ENCODE measurements around the gene LBR.
"Not testable (repeated sequence)": the region's sequence is repeated elsewhere in the genome, so short reads cannot be mapped to it uniquely, and the experiment has no call there.

LBR gene

GRCh38 chr1:225406976-225407725, 20.7 kb downstream of the LBR start:
- WGBS, 2 experiments: 96 to 97% methylated on average over 8 of the region's 8 CpGs
- Histone ChIP-seq H3K27ac (ENCODE audit: insufficient read depth, low read depth, low read length, poor library complexity, severe bottlenecking) (no peak overlapping the region), H3K9me3 (ENCODE audit: control insufficient read depth, low read length) (no peaks in the 10 kb centered on the region), H3K4me1 (ENCODE audit: control insufficient read depth, insufficient read depth, low read length) (no peaks in the 10 kb centered on the region), H3K36me3 (ENCODE audit: control insufficient read depth, insufficient read depth, low read length) (peaks cover 21% of the 10 kb centered on the region), H3K4me3 (ENCODE audit: insufficient read depth, low read depth, low read length) (no peak overlapping the region), H3K27me3 (ENCODE audit: control insufficient read depth, insufficient read depth, low read length, poor library complexity, severe bottlenecking) (no peaks in the 10 kb centered on the region)

DNA sequence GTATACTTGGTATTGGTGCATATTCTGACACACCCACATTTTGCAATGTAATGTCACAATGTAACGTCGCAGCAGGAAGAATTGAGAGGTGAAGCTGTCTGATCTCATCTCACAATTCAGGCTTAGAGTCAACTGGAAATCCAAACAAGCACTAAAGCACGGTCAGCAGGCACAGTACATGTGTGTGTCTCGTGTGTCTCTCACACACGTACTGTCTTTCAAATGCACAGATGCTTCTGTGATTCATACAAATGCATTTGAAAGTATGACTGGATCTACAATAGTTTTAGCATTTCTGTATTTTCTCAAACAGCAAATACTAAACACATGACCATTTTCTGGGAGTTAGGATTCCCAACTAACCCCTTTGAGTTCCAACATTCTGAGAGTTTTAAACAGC, 26.9 kb downstream of the LBR start:
- Histone ChIP-seq H3K27ac (ENCODE audit: insufficient read depth, low read depth, low read length, poor library complexity, severe bottlenecking) (no peak overlapping the region), H3K4me3 (ENCODE audit: insufficient read depth, low read depth, low read length) (no peak overlapping the region), H3K27me3 (ENCODE audit: control insufficient read depth, insufficient read depth, low read length, poor library complexity, severe bottlenecking) (no peaks in the 10 kb centered on the region), H3K36me3 (ENCODE audit: control insufficient read depth, insufficient read depth, low read length) (peaks cover 21% of the 10 kb centered on the region), H3K9me3 (ENCODE audit: control insufficient read depth, low read length) (no peaks in the 10 kb centered on the region), H3K4me1 (ENCODE audit: control insufficient read depth, insufficient read depth, low read length) (no peaks in the 10 kb centered on the region)
- WGBS, 2 experiments: 95% methylated on average over 5 of the region's 5 CpGs

- 86 to 94% methylated on average over 2 of the region's 2 CpGs for WGBS, 2 experiments
- Histone ChIP-seq H3K4me3 (ENCODE audit: insufficient read depth, low read depth, low read length) (no peak overlapping the region), H3K9me3 (ENCODE audit: control insufficient read depth, low read length) (no peaks in the 10 kb centered on the region), H3K27ac (ENCODE audit: insufficient read depth, low read depth, low read length, poor library complexity, severe bottlenecking) (no peak overlapping the region), H3K27me3 (ENCODE audit: control insufficient read depth, insufficient read depth, low read length, poor library complexity, severe bottlenecking) (no peaks in the 10 kb centered on the region), H3K4me1 (ENCODE audit: control insufficient read depth, insufficient read depth, low read length) (no peaks in the 10 kb centered on the region), H3K36me3 (ENCODE audit: control insufficient read depth, insufficient read depth, low read length) (peaks cover 8% of the 10 kb centered on the region)
These were observed 31.5 kb downstream of the LBR start for GRCh38 chr1:225396357-225396756.

DNA sequence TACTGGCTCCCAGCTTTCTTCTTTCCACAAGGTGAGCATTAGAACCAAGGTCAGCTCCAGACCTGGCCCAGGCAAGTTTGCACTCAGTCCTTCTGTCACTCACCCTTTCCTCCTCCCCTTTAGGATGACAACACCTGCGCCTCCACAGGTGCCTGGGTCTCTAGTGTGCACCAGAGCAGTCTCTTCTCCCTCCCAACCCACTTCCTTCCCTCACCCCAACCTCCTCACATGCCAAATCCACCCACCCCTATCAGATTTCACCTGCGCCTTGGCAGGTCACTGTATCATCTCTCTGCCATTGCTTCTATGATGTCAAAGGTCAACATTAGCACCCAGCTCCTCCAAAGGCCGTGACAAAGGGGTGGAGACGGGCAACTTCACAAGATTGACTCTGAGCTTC, 38.0 kb downstream of the LBR start:
- no peak overlapping the region for H3K27ac ChIP-seq (ENCODE audit: insufficient read depth, low read depth, low read length, poor library complexity, severe bottlenecking)
- no peaks in the 10 kb centered on the region for H3K9me3 ChIP-seq (ENCODE audit: control insufficient read depth, low read length)
- H3K27me3 ChIP-seq (ENCODE audit: control insufficient read depth, insufficient read depth, low read length, poor library complexity, severe bottlenecking): no peaks in the 10 kb centered on the region
- no peak overlapping the region for H3K4me3 ChIP-seq (ENCODE audit: insufficient read depth, low read depth, low read length)
- H3K36me3 ChIP-seq (ENCODE audit: control insufficient read depth, insufficient read depth, low read length): no peaks in the 10 kb centered on the region
- WGBS, 2 experiments: 94 to 96% methylated on average over 4 of the region's 4 CpGs
- H3K4me1 ChIP-seq (ENCODE audit: control insufficient read depth, insufficient read depth, low read length): no peaks in the 10 kb centered on the region

- 95 to 96% methylated on average over 4 of the region's 4 CpGs for WGBS, 2 experiments
- no peaks in the 10 kb centered on the region for H3K27me3 ChIP-seq (ENCODE audit: control insufficient read depth, insufficient read depth, low read length, poor library complexity, severe bottlenecking)
- no peak overlapping the region for H3K4me3 ChIP-seq (ENCODE audit: insufficient read depth, low read depth, low read length)
- no peaks in the 10 kb centered on the region for H3K4me1 ChIP-seq (ENCODE audit: control insufficient read depth, insufficient read depth, low read length)
- no peak overlapping the region for H3K27ac ChIP-seq (ENCODE audit: insufficient read depth, low read depth, low read length, poor library complexity, severe bottlenecking)
- no peaks in the 10 kb centered on the region for H3K9me3 ChIP-seq (ENCODE audit: control insufficient read depth, low read length)
- H3K36me3 ChIP-seq (ENCODE audit: control insufficient read depth, insufficient read depth, low read length): no peaks in the 10 kb centered on the region
These were observed 39.5 kb downstream of the LBR start for GRCh38 chr1:225388372-225388771.

DNA sequence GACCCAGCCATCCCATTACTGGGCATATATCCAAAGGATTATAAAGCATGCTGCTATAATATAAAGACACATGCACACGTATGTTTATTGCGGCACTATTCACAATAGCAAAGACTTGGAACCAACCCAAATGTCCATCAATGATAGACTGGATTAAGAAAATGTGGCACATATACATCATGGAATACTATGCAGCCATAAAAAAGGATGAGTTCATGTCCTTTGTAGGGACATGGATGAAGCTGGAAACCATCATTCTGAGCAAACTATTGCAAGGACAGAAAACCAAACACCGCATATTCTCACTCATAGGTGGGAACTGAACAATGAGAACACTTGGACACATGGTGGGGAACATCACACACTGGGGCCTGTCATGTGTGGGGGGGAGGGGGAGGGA, 41.0 kb downstream of the LBR start:
- H3K36me3 ChIP-seq (ENCODE audit: control insufficient read depth, insufficient read depth, low read length); H3K9me3 ChIP-seq (ENCODE audit: control insufficient read depth, low read length); H3K4me3 ChIP-seq (ENCODE audit: insufficient read depth, low read depth, low read length); H3K4me1 ChIP-seq (ENCODE audit: control insufficient read depth, insufficient read depth, low read length); H3K27ac ChIP-seq (ENCODE audit: insufficient read depth, low read depth, low read length, poor library complexity, severe bottlenecking); H3K27me3 ChIP-seq (ENCODE audit: control insufficient read depth, insufficient read depth, low read length, poor library complexity, severe bottlenecking): not testable (repeated sequence)
- WGBS, 2 experiments: 94 to 100% methylated on average over 2 of the region's 3 CpGs

- 93 to 94% methylated on average over 1 of the region's 1 CpG for WGBS, 2 experiments
These were observed 47.1 kb downstream of the LBR start for GRCh38 chr1:225380691-225381090.

DNA sequence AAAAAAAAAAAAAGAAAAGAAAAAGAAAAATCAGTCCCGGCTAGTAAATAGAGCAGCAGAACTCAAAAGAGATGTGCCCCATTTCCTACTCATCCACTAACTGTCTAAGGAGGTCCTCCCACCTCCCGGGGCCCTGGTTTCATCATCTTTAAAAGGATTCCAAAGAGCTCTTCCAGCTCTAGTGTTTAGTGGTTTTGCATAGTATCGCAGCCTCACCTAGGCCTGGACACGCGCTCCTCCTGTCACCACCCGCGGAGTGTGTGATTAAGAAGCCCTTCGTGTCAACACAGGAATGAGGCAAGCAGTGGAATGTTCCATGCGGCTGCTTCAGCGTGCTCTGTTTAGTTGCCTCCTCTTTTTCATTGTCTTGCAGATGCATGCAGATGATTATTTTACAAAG, 49.0 kb downstream of the LBR start:
- no peaks in the 10 kb centered on the region for H3K9me3 ChIP-seq (ENCODE audit: control insufficient read depth, low read length)
- no peak overlapping the region for H3K4me3 ChIP-seq (ENCODE audit: insufficient read depth, low read depth, low read length)
- H3K27me3 ChIP-seq (ENCODE audit: control insufficient read depth, insufficient read depth, low read length, poor library complexity, severe bottlenecking): no peaks in the 10 kb centered on the region
- no peak overlapping the region for H3K27ac ChIP-seq (ENCODE audit: insufficient read depth, low read depth, low read length, poor library complexity, severe bottlenecking)
- no peaks in the 10 kb centered on the region for H3K4me1 ChIP-seq (ENCODE audit: control insufficient read depth, insufficient read depth, low read length)
- no peaks in the 10 kb centered on the region for H3K36me3 ChIP-seq (ENCODE audit: control insufficient read depth, insufficient read depth, low read length)
- 22 to 24% methylated on average over 10 of the region's 10 CpGs for WGBS, 2 experiments

More at GRCh38 chr1:225380691-225381090, 47.1 kb downstream of the LBR start:
- Histone ChIP-seq H3K27ac (ENCODE audit: insufficient read depth, low read depth, low read length, poor library complexity, severe bottlenecking) (no peak overlapping the region), H3K36me3 (ENCODE audit: control insufficient read depth, insufficient read depth, low read length) (no peaks in the 10 kb centered on the region), H3K4me1 (ENCODE audit: control insufficient read depth, insufficient read depth, low read length) (no peaks in the 10 kb centered on the region), H3K4me3 (ENCODE audit: insufficient read depth, low read depth, low read length) (no peak overlapping the region), H3K27me3 (ENCODE audit: control insufficient read depth, insufficient read depth, low read length, poor library complexity, severe bottlenecking) (no peaks in the 10 kb centered on the region), H3K9me3 (ENCODE audit: control insufficient read depth, low read length) (no peaks in the 10 kb centered on the region)

DNA sequence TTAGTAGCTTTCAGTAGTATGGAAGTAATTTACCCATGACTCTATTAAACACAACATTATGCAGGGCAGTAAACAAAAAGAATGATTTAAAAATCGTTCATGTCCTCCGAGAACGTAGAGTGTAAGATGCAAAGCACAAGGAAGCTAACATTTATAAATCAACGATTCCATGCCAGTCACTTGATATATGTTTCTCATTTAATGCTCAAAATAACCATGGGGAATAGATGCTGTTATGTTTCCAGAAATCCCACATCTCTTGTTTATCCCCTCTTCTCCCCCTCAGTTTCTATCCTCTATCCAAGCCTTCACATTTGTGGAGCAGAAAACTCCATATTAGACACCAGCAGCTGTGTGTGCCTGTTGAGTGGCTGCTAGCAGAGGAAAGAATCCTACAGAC, 52.8 kb downstream of the LBR start:
- WGBS, 2 experiments: 97% methylated on average over 4 of the region's 4 CpGs
- H3K4me3 ChIP-seq (ENCODE audit: insufficient read depth, low read depth, low read length): no peak overlapping the region
- no peaks in the 10 kb centered on the region for H3K9me3 ChIP-seq (ENCODE audit: control insufficient read depth, low read length)
- no peaks in the 10 kb centered on the region for H3K4me1 ChIP-seq (ENCODE audit: control insufficient read depth, insufficient read depth, low read length)
- H3K27me3 ChIP-seq (ENCODE audit: control insufficient read depth, insufficient read depth, low read length, poor library complexity, severe bottlenecking): no peaks in the 10 kb centered on the region
- no peaks in the 10 kb centered on the region for H3K36me3 ChIP-seq (ENCODE audit: control insufficient read depth, insufficient read depth, low read length)
- H3K27ac ChIP-seq (ENCODE audit: insufficient read depth, low read depth, low read length, poor library complexity, severe bottlenecking): no peak overlapping the region

- H3K27ac ChIP-seq (ENCODE audit: insufficient read depth, low read depth, low read length, poor library complexity, severe bottlenecking): no peak overlapping the region
- no peaks in the 10 kb centered on the region for H3K9me3 ChIP-seq (ENCODE audit: control insufficient read depth, low read length)
- H3K36me3 ChIP-seq (ENCODE audit: control insufficient read depth, insufficient read depth, low read length): no peaks in the 10 kb centered on the region
- no peaks in the 10 kb centered on the region for H3K4me1 ChIP-seq (ENCODE audit: control insufficient read depth, insufficient read depth, low read length)
- no peaks in the 10 kb centered on the region for H3K27me3 ChIP-seq (ENCODE audit: control insufficient read depth, insufficient read depth, low read length, poor library complexity, severe bottlenecking)
- no peak overlapping the region for H3K4me3 ChIP-seq (ENCODE audit: insufficient read depth, low read depth, low read length)
- WGBS, 2 experiments: 87 to 90% methylated on average over 21 of the region's 21 CpGs
These were observed 54.7 kb downstream of the LBR start for GRCh38 chr1:225373155-225373554.

Measured in ectodermal cell (in vitro differentiated cells).